ENCODE measurements around the gene PHLDA1. TPM values are rescaled to one million over a fixed set of nuclear protein-coding genes. Genes with fewer than 3 reads are reported as not detected.

Gene PHLDA1
- total and polyA plus RNA-seq, 2 of the 13 experiments (the other 11 are each of a cell fraction or from before 2014, with no cell fraction given) = 33.8 to 41.0 TPM

DNA sequence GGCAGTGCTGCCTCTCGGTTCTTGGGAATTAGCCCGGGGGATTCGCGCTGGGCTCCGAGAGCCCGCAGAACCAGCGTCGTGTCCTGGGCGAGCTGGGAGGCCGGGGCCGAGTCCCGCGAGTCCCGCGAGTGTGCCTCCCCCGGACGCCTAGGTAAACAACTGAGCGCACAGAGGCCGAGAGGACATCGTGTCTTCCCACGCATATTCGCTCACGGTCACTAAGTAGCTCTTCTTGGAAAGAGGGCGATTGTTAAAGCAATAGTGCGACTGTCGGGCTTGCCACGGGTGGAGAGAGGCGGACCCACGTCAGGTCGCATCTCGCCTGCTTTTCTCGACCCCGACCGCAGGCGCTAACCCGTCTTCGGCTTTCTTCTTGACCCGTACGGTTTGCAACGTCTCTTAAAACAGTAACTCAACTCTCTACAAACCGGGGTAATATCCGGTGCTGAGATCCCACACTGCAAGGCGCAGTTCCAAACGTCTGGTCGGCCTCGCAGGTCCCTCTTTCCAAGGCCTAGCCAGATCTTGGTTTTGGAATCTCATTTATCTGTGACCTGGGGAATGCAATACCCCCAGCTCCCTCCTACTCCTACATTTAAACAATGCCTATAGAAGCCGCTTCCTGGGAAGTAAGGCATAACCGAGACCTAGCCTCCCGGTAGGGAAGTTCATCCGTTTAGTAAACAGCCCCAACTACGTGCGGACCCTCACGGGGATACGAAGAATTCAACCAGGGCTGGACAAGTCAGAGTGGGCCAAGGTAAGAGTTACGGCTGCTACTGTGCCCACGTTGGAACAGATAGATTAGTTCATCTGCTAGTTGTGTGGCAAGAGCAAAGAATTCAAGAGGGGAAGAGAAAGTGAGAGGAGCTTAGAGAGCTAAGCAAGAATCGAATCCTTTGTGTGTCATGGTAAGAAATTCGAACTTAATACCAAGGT, 736 bp upstream of the PHLDA1 start (continued):
- TF ChIP-seq, protein P1, sequence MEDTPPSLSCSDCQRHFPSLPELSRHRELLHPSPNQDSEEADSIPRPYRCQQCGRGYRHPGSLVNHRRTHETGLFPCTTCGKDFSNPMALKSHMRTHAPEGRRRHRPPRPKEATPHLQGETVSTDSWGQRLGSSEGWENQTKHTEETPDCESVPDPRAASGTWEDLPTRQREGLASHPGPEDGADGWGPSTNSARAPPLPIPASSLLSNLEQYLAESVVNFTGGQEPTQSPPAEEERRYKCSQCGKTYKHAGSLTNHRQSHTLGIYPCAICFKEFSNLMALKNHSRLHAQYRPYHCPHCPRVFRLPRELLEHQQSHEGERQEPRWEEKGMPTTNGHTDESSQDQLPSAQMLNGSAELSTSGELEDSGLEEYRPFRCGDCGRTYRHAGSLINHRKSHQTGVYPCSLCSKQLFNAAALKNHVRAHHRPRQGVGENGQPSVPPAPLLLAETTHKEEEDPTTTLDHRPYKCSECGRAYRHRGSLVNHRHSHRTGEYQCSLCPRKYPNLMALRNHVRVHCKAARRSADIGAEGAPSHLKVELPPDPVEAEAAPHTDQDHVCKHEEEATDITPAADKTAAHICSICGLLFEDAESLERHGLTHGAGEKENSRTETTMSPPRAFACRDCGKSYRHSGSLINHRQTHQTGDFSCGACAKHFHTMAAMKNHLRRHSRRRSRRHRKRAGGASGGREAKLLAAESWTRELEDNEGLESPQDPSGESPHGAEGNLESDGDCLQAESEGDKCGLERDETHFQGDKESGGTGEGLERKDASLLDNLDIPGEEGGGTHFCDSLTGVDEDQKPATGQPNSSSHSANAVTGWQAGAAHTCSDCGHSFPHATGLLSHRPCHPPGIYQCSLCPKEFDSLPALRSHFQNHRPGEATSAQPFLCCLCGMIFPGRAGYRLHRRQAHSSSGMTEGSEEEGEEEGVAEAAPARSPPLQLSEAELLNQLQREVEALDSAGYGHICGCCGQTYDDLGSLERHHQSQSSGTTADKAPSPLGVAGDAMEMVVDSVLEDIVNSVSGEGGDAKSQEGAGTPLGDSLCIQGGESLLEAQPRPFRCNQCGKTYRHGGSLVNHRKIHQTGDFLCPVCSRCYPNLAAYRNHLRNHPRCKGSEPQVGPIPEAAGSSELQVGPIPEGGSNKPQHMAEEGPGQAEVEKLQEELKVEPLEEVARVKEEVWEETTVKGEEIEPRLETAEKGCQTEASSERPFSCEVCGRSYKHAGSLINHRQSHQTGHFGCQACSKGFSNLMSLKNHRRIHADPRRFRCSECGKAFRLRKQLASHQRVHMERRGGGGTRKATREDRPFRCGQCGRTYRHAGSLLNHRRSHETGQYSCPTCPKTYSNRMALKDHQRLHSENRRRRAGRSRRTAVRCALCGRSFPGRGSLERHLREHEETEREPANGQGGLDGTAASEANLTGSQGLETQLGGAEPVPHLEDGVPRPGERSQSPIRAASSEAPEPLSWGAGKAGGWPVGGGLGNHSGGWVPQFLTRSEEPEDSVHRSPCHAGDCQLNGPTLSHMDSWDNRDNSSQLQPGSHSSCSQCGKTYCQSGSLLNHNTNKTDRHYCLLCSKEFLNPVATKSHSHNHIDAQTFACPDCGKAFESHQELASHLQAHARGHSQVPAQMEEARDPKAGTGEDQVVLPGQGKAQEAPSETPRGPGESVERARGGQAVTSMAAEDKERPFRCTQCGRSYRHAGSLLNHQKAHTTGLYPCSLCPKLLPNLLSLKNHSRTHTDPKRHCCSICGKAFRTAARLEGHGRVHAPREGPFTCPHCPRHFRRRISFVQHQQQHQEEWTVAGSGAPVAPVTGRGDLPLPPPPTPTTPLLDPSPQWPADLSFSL (CRISPR knock-in tag; IDR thresholded peaks at IDR 0.05) = peak; percentile 11; the same call in 1 of the 2 replicates
- TF ChIP-seq ZMAT3 (CRISPR knock-in tag; conservative IDR thresholded peaks at IDR 0.05) (no peak), HDAC2 (CRISPR knock-in tag; IDR thresholded peaks at IDR 0.05) (peak; percentile 56; the same call in 1 of the 2 replicates), TBX2 (CRISPR knock-in tag; IDR thresholded peaks at IDR 0.05; ENCODE audit: borderline replicate concordance) (peak; percentile 36; the same call in 1 of the 2 replicates), TCF7 (IDR thresholded peaks at IDR 0.05; ENCODE audit: low read depth) (0 out of 2 replicates have a peak, but pooled peaks have one; percentile 12), JUN (CRISPR knock-in tag; IDR thresholded peaks at IDR 0.05) (0 out of 2 replicates have a peak, but pooled peaks have one; percentile 16), MED1 (CRISPR knock-in tag; IDR thresholded peaks at IDR 0.05) (peak; percentile 90), LCORL (IDR thresholded peaks at IDR 0.05) (no peak), LCORL (CRISPR knock-in tag; IDR thresholded peaks at IDR 0.05) (peak; percentile 1; the same call in 1 of the 2 replicates), SIN3A (IDR thresholded peaks at IDR 0.05; ENCODE audit: borderline replicate concordance, low read depth, low read length) (peak; percentile 18; the same call in 1 of the 2 replicates), CHD2 (IDR thresholded peaks at IDR 0.05; ENCODE audit: low read depth, low read length) (peak; percentile 77; the same call in 1 of the 2 replicates), ZNF136 (CRISPR knock-in tag; IDR thresholded peaks at IDR 0.05; ENCODE audit: low read depth) (no peak), ZSCAN25 (CRISPR knock-in tag; IDR thresholded peaks at IDR 0.05) (no peak), MED8 (CRISPR knock-in tag; IDR thresholded peaks at IDR 0.05; ENCODE audit: insufficient replicate concordance) (no peak), ATF7-NPFF (CRISPR knock-in tag; IDR thresholded peaks at IDR 0.05; ENCODE audit: low read depth) (0 out of 2 replicates have a peak, but pooled peaks have one; percentile 14), ZBTB1 (CRISPR knock-in tag; IDR thresholded peaks at IDR 0.05; ENCODE audit: borderline replicate concordance) (peak; percentile 45; the same call in 1 of the 2 replicates), ZNF605 (CRISPR knock-in tag; IDR thresholded peaks at IDR 0.05) (peak; percentile 67; the same call in 1 of the 2 replicates)
